ENCODE measurements around the gene SOCS6.
"Not testable (repeated sequence)": the region's sequence is repeated elsewhere in the genome, so short reads cannot be mapped to it uniquely, and the experiment has no call there.

SOCS6 gene

GRCh38 chr18:70359071-70359470 lies 70.2 kb downstream of the SOCS6 start:
- DNase-seq (ENCODE audit: low read depth) = peak; percentile 26

GRCh38 chr18:70362258-70362657 lies 73.4 kb downstream of the SOCS6 start:
- no peak for DNase-seq (ENCODE audit: low read depth)

GRCh38 chr18:70363861-70364260 lies 75.0 kb downstream of the SOCS6 start:
- peak; percentile 71 for DNase-seq (ENCODE audit: low read depth)

- no peak for DNase-seq (ENCODE audit: low read depth)
Observed at GRCh38 chr18:70365361-70365760, 76.5 kb downstream of the SOCS6 start.

GRCh38 chr18:70366174-70366573 lies 77.3 kb downstream of the SOCS6 start:
- no peak for DNase-seq (ENCODE audit: low read depth)

GRCh38 chr18:70366670-70367069 lies 77.8 kb downstream of the SOCS6 start:
- no peak for DNase-seq (ENCODE audit: low read depth)

- not testable (repeated sequence) for DNase-seq (ENCODE audit: low read depth)
Observed at GRCh38 chr18:70367344-70367743, 78.5 kb downstream of the SOCS6 start.

- DNase-seq (ENCODE audit: low read depth) = no peak
Observed at GRCh38 chr18:70368903-70369302, 80.1 kb downstream of the SOCS6 start.

GRCh38 chr18:70370762-70371733 lies 82.2 kb downstream of the SOCS6 start:
- no peak for DNase-seq (ENCODE audit: low read depth)

- DNase-seq (ENCODE audit: low read depth) = no peak
Observed at GRCh38 chr18:70371908-70372307, 83.1 kb downstream of the SOCS6 start.

GRCh38 chr18:70372450-70373041 lies 83.7 kb downstream of the SOCS6 start:
- DNase-seq (ENCODE audit: low read depth) = no peak

GRCh38 chr18:70373042-70373519 lies 84.2 kb downstream of the SOCS6 start:
- peak; percentile 93 for DNase-seq (ENCODE audit: low read depth)

- no peak for DNase-seq (ENCODE audit: low read depth)
Observed at GRCh38 chr18:70374154-70374553, 85.3 kb downstream of the SOCS6 start.

- no peak for DNase-seq (ENCODE audit: low read depth)
Observed at GRCh38 chr18:70376137-70376913, 87.5 kb downstream of the SOCS6 start.

- DNase-seq (ENCODE audit: low read depth) = no peak
Observed at GRCh38 chr18:70376914-70377258, 88.0 kb downstream of the SOCS6 start.

GRCh38 chr18:70377317-70377799 lies 88.5 kb downstream of the SOCS6 start:
- no peak for DNase-seq (ENCODE audit: low read depth)

- no peak for DNase-seq (ENCODE audit: low read depth)
Observed at GRCh38 chr18:70377857-70378701, 89.2 kb downstream of the SOCS6 start.

Data from ELR (cell line).